SU-DHL-6 (cell line): ENCODE data around the gene HTATIP2.

ENCODE experiments used
- H2AFZ ChIP-seq: fragments of 200-600 bp; sonication (generic); 2 replicates; pipeline ENCODE4 v1.6.1; 2014; ENCODE audit warnings: low read depth, mild to moderate bottlenecking, moderate library complexity, mixed read lengths, antibody characterized with exemption, low read length; ENCODE audit not compliant: severe bottlenecking
- H3F3A ChIP-seq: fragments of 200-600 bp; shearing (Covaris generic); 2 replicates; pipeline ENCODE4 v1.6.0; 2016; ENCODE audit warnings: antibody characterized with exemption, mild to moderate bottlenecking; ENCODE audit not compliant: insufficient read depth
- H3K27ac ChIP-seq: fragments of 200-600 bp; sonication (generic); 2 replicates; pipeline ENCODE4 v1.5.1; 2016; ENCODE audit warnings: low read depth, mild to moderate bottlenecking, low read length, moderate library complexity, mixed read lengths
- H3K27me3 ChIP-seq: fragments of 200-600 bp; sonication (generic), shearing (Covaris generic); 2 replicates; pipeline ENCODE4 v1.6.0; 2014; ENCODE audit warnings: mild to moderate bottlenecking, low read length
- H3K36me3 ChIP-seq: fragments of 200-600 bp; sonication (generic); 2 replicates; pipeline ENCODE4 v1.6.1; 2014; ENCODE audit warnings: mild to moderate bottlenecking, low read length, mixed read lengths
- H3K4me2 ChIP-seq: fragments of 300-600, 200-600 bp; shearing (Covaris generic), sonication (generic); 2 replicates; pipeline ENCODE4 v1.6.0; 2014; ENCODE audit warnings: low read length, low read depth, mild to moderate bottlenecking; ENCODE audit not compliant: poor library complexity, severe bottlenecking
- H3K4me3 ChIP-seq: fragments of 200-600 bp; sonication (generic); 2 replicates; pipeline ENCODE4 v1.5.1; 2014; ENCODE audit warnings: antibody characterized with exemption, low read length, mild to moderate bottlenecking, mixed read lengths; ENCODE audit not compliant: insufficient read depth, poor library complexity, severe bottlenecking
- H3K79me2 ChIP-seq: fragments of 200-600 bp; sonication (generic); 2 replicates; pipeline ENCODE4 v1.6.1; 2014; ENCODE audit warnings: mild to moderate bottlenecking, low read length, moderate library complexity; ENCODE audit not compliant: insufficient read depth
- H3K9ac ChIP-seq: fragments of 200-600 bp; sonication (generic); 2 replicates; pipeline ENCODE4 v1.7.0; 2014; ENCODE audit warnings: mild to moderate bottlenecking, low read length
- H3K9me2 ChIP-seq: fragments of 200-600 bp; sonication (generic); replicated peaks from 2 replicates; pipeline ENCODE4 v1.6.1; 2014; ENCODE audit warnings: low read length; ENCODE audit not compliant: insufficient read depth
- H3K9me3 ChIP-seq: fragments of 200-600 bp; sonication (generic); 2 replicates; pipeline ENCODE4 v1.6.1; 2014; ENCODE audit warnings: low read length, mixed read lengths; ENCODE audit not compliant: insufficient read depth
- H4K20me1 ChIP-seq: fragments of 200-600 bp; sonication (generic); 2 replicates; pipeline ENCODE4 v1.6.1; 2014; ENCODE audit warnings: low read depth, mild to moderate bottlenecking, antibody characterized with exemption, low read length, moderate library complexity, mixed read lengths
- CTCF ChIP-seq: fragments of 200-600 bp; sonication (generic); IDR thresholded peaks from one replicate; pipeline ENCODE4 v1.5.1; 2017; ENCODE audit warnings: antibody characterized with exemption, mild to moderate bottlenecking, low read length, moderate library complexity; ENCODE audit not compliant: insufficient read depth, poor library complexity, severe bottlenecking
- EZH2phosphoT487 ChIP-seq: fragments of 200-600 bp; sonication (generic), shearing (Covaris generic); conservative IDR thresholded peaks from 2 replicates; pipeline ENCODE4 v1.6.1; 2018; ENCODE audit warnings: mild to moderate bottlenecking, antibody characterized with exemption, low read length, moderate library complexity, mixed read lengths

The HTATIP2 gene

GRCh38 chr11:20360650-20361049, 2.9 kb upstream of the HTATIP2 start:
- TF ChIP-seq EZH2phosphoT487 (no peak), CTCF (no peak)
- Histone ChIP-seq H3K4me2 (no peak overlapping the region), H2AFZ (peak overlapping the region; percentile 27), H3F3A (peaks cover 5% of the 10 kb centered on the region), H3K79me2 (peaks cover 17% of the 10 kb centered on the region), H3K9ac (no peak overlapping the region), H3K36me3 (no peaks in the 10 kb centered on the region), H3K27ac (no peak overlapping the region), H3K9me3 (no peaks in the 10 kb centered on the region), H3K27me3 (no peaks in the 10 kb centered on the region), H4K20me1 (no peaks in the 10 kb centered on the region), H3K9me2 (no peaks in the 10 kb centered on the region), H3K4me3 (no peak overlapping the region)

- Histone ChIP-seq H3K79me2 (peaks cover 17% of the 10 kb centered on the region), H3K36me3 (no peaks in the 10 kb centered on the region), H3K4me3 (no peak overlapping the region), H3K9me3 (no peaks in the 10 kb centered on the region), H3K4me2 (no peak overlapping the region), H3F3A (peaks cover 5% of the 10 kb centered on the region), H2AFZ (peak overlapping the region; percentile 79), H4K20me1 (no peaks in the 10 kb centered on the region), H3K9ac (no peak overlapping the region), H3K9me2 (no peaks in the 10 kb centered on the region), H3K27ac (no peak overlapping the region), H3K27me3 (no peaks in the 10 kb centered on the region)
- TF ChIP-seq CTCF (no peak), EZH2phosphoT487 (no peak)
Measured at GRCh38 chr11:20362481-20362880, 1.0 kb upstream of the HTATIP2 start.

- Histone ChIP-seq H3F3A (peaks cover 5% of the 10 kb centered on the region), H3K27me3 (no peaks in the 10 kb centered on the region), H3K9ac (peak overlapping the region; percentile 72), H4K20me1 (no peaks in the 10 kb centered on the region), H3K4me3 (peak overlapping the region; percentile 68), H3K36me3 (no peaks in the 10 kb centered on the region), H3K9me3 (no peaks in the 10 kb centered on the region), H3K9me2 (no peaks in the 10 kb centered on the region), H3K79me2 (peaks cover 17% of the 10 kb centered on the region), H3K4me2 (peak overlapping the region; percentile 90), H2AFZ (peak overlapping the region; percentile 79), H3K27ac (no peak overlapping the region)
- no peak for TF ChIP-seq CTCF
- no peak for TF ChIP-seq EZH2phosphoT487
Measured at GRCh38 chr11:20363149-20363499, 390 bp upstream of the HTATIP2 start.
